ENCODE data around the gene C6orf120.

The C6orf120 gene

DNA sequence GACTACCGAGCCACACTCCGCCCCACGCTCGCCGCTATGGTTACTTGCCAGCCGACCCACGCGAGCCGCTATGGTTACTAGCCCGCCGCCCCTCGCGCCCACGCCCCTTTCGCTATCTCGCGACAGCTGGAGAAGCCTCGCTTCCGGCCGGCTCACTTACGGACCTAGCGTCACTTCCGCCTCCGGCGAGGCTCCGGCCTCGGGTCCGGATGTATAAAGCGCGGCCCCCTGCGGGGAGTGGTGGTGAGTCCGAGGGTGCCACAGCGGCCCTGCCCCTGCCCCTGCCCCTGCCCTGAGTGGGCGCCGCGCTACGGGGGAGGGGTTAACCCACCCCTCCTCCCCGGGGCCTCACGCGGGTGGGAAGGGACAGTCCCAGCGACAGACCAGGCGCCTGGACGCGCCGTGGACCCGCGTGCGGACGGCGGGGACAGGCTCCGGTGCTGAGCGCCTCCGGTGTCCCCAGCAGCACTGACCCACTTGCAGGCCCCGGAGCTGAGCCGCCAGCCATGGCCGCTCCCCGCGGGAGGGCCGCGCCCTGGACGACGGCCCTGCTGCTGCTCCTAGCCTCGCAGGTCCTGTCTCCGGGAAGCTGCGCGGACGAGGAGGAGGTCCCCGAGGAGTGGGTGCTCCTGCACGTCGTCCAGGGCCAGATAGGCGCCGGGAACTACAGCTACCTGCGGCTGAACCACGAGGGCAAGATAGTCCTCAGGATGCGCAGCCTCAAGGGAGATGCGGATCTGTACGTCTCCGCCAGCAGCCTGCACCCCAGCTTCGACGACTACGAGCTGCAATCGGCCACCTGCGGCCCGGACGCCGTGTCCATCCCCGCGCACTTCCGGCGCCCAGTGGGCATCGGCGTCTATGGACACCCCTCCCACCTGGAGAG lies at the start of gene C6orf120, which contains the start of gene WDR27:
Gene C6orf120, plus strand, starts transcription at position 173 of the 886 bp plus-strand sequence. Its CDS starts 334 bp downstream, at position 507.
Gene WDR27, minus strand, starts transcription at position 76 of the 886 bp plus-strand sequence. CDS start 13,024 bp downstream, outside the sequence.
- Histone ChIP-seq H3K4me1 (ENCODE audit: control insufficient read depth, insufficient read depth, low read length) (peaks cover 45% of the 10 kb centered on the region), H3K36me3 (ENCODE audit: control insufficient read depth, insufficient read depth, low read length, severe bottlenecking) (no peaks in the 10 kb centered on the region), H3K9me3 (ENCODE audit: control insufficient read depth, low read length) (no peaks in the 10 kb centered on the region), H3K27me3 (replicated peaks; ENCODE audit: control insufficient read depth, insufficient read depth, low read length) (no peaks in the 10 kb centered on the region), H3K4me3 (ENCODE audit: low read length) (peak within 1 kb of the TSS; percentile 91), H3K9ac (ENCODE audit: low read length) (peak within 1 kb of the TSS; percentile 96)
- DNase-seq (ENCODE audit: low read depth), result peak; percentile 99

DNA sequence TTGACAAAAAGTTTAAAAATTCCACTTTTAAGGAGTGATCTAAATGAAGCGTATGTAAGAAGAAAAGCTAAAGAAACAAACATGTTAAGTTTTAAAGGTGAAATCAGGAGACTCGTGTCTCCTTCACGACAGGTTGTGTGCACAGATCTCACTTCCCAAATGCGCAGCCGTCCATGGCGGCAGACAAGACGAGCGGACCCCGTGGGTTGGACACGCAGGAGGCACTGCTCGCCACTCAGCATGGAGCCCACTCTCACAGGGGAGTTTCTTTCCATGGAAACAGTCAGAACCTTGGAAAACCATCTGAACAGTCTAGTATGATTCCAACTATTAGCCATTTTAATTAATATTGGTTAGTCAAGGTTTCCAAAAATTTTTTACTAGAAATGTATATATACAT lies 49.0 kb upstream of the C6orf120 start:
- no peak overlapping the region for H3K4me3 ChIP-seq (ENCODE audit: low read length)
- no peaks in the 10 kb centered on the region for H3K4me1 ChIP-seq (ENCODE audit: control insufficient read depth, insufficient read depth, low read length)
- DNase-seq (ENCODE audit: low read depth), result no peak
- peaks cover 4% of the 10 kb centered on the region for H3K36me3 ChIP-seq (ENCODE audit: control insufficient read depth, insufficient read depth, low read length, severe bottlenecking)
- H3K9ac ChIP-seq (ENCODE audit: low read length), result no peak overlapping the region
- H3K27me3 ChIP-seq (replicated peaks; ENCODE audit: control insufficient read depth, insufficient read depth, low read length), result no peaks in the 10 kb centered on the region
- H3K9me3 ChIP-seq (ENCODE audit: control insufficient read depth, low read length), result no peaks in the 10 kb centered on the region

DNA sequence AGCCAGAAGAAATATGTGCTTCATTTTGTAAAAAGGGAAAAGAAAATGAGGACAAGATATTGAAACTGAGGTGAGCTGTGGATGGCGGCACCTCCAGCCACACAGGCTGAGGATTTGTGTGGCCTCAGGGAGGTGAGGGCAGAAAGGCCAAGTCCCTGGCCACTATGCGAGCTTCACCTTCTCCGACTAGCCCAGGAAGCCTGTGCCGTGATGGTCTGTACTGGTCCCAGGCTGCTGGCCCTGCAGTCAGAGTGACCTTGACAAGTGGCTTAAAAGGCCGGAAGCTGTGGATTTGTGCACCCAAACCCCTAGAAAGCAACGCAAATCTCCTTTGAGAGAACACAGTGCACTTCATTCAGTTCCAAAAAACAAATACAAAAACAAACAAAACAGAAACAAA lies 48.2 kb upstream of the C6orf120 start:
- H3K27me3 ChIP-seq (replicated peaks; ENCODE audit: control insufficient read depth, insufficient read depth, low read length), result no peaks in the 10 kb centered on the region

DNA sequence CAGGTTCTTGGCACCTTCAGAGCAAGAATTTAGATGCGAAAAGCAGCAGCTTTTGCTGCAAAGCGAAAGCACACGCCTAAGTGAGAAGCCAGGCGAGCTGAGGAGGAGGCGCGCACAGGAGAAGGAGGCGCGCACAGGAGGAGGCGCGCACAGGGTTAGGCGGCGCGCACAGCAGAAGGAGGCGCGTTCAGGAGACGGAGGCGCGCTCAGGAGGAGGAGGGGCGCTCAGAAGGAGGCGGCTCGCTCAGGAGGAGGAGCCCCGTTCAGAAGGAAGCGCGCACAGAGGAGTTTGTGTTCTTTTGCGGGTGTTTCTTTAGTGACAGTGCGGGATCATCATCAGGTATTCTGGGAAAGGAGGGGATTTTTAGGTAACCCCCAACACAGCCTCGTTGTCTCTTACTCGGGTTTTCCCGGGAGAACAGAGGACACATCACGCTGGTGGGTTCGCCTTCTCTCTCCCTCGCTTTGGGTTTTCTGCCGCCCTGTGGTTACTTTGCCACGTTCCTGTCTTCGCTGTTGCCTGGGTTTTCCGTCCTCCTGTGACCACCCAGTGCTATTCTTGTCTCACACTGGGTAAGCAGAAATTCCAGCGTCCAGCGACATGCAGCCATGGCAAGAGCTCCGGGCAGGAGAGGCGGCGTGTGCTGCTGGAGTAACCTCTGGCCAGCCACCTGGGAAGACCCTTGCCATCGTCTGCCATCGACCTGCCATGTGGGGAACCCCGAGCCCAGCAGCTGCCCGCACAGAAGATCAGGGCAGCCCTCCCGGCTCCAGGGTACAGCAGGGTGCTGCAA lies 47.1 kb upstream of the C6orf120 start:
- no peaks in the 10 kb centered on the region for H3K4me1 ChIP-seq (ENCODE audit: control insufficient read depth, insufficient read depth, low read length)
- H3K9me3 ChIP-seq (ENCODE audit: control insufficient read depth, low read length), result no peaks in the 10 kb centered on the region
- peaks cover 4% of the 10 kb centered on the region for H3K36me3 ChIP-seq (ENCODE audit: control insufficient read depth, insufficient read depth, low read length, severe bottlenecking)
- peak; percentile 82 for DNase-seq (ENCODE audit: low read depth)
- H3K9ac ChIP-seq (ENCODE audit: low read length), result peak overlapping the region; percentile 87
- peak overlapping the region; percentile 88 for H3K4me3 ChIP-seq (ENCODE audit: low read length)
- H3K27me3 ChIP-seq (replicated peaks; ENCODE audit: control insufficient read depth, insufficient read depth, low read length), result no peaks in the 10 kb centered on the region

More for the DNA sequence above, 48.2 kb upstream of the C6orf120 start:
- H3K9me3 ChIP-seq (ENCODE audit: control insufficient read depth, low read length), result no peaks in the 10 kb centered on the region
- peaks cover 4% of the 10 kb centered on the region for H3K36me3 ChIP-seq (ENCODE audit: control insufficient read depth, insufficient read depth, low read length, severe bottlenecking)
- no peak for DNase-seq (ENCODE audit: low read depth)
- peak overlapping the region; percentile 88 for H3K4me3 ChIP-seq (ENCODE audit: low read length)
- H3K4me1 ChIP-seq (ENCODE audit: control insufficient read depth, insufficient read depth, low read length), result no peaks in the 10 kb centered on the region
- H3K9ac ChIP-seq (ENCODE audit: low read length), result peak overlapping the region; percentile 87

DNA sequence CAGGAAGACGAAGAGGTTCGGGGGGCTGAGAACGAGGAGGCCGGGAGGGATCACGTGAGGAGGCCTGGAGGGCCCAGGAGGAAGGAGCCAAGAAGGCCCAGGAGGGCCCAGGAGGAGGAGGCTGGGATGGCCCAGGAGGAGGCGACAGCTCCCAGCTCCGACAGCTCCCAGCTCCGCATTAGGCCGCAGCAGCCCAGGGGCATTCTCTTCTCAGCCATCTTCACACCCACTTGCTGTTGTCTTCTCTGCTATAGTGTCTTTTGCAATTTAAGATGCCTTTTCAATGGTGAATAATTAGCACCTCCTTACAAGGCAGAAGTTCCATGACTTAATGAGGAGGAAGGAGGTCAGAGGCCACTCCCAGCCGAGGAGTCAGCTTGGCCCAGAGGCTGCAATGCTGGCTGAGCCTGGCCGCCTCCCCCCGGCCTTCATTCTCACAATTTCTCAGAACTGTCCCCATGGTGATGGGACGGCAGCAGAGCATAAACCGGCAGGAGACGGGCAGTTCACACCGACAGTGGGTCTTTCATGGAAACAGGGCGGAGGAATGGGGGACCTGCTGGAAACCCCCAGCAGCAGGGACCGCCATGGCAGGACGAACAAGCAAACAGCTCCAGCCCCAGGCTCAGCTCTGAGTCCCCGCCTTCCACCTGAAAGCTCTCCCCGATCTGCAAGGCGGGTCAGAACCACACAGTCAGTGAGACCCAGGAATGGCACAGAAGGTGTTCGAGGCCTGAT lies 45.2 kb upstream of the C6orf120 start:
- Histone ChIP-seq H3K36me3 (ENCODE audit: control insufficient read depth, insufficient read depth, low read length, severe bottlenecking) (peaks cover 4% of the 10 kb centered on the region), H3K4me1 (ENCODE audit: control insufficient read depth, insufficient read depth, low read length) (no peaks in the 10 kb centered on the region), H3K9me3 (ENCODE audit: control insufficient read depth, low read length) (no peaks in the 10 kb centered on the region), H3K4me3 (ENCODE audit: low read length) (no peak overlapping the region), H3K27me3 (replicated peaks; ENCODE audit: control insufficient read depth, insufficient read depth, low read length) (no peaks in the 10 kb centered on the region), H3K9ac (ENCODE audit: low read length) (no peak overlapping the region)
- no peak for DNase-seq (ENCODE audit: low read depth)

DNA sequence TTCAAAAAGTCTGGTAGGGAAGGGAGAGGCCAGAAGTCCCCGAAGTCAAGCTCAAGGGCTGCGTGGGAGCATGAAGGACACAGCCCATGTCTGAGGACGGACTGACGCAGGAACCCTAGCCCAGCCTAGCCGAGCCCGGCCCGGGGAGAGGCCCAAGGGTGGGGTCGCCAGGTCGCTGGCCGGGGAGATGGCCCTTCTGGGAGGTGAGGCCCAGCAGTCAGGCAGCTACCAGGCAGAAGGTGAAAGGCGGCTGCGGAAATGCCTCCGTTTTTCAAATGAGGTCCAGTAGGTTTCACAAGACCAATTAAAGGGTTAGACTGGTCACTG lies 44.7 kb upstream of the C6orf120 start:
- no peak overlapping the region for H3K9ac ChIP-seq (ENCODE audit: low read length)
- no peaks in the 10 kb centered on the region for H3K9me3 ChIP-seq (ENCODE audit: control insufficient read depth, low read length)
- DNase-seq (ENCODE audit: low read depth), result no peak
- H3K4me1 ChIP-seq (ENCODE audit: control insufficient read depth, insufficient read depth, low read length), result no peaks in the 10 kb centered on the region
- H3K36me3 ChIP-seq (ENCODE audit: control insufficient read depth, insufficient read depth, low read length, severe bottlenecking), result peaks cover 4% of the 10 kb centered on the region
- H3K4me3 ChIP-seq (ENCODE audit: low read length), result no peak overlapping the region
- no peaks in the 10 kb centered on the region for H3K27me3 ChIP-seq (replicated peaks; ENCODE audit: control insufficient read depth, insufficient read depth, low read length)

DNA sequence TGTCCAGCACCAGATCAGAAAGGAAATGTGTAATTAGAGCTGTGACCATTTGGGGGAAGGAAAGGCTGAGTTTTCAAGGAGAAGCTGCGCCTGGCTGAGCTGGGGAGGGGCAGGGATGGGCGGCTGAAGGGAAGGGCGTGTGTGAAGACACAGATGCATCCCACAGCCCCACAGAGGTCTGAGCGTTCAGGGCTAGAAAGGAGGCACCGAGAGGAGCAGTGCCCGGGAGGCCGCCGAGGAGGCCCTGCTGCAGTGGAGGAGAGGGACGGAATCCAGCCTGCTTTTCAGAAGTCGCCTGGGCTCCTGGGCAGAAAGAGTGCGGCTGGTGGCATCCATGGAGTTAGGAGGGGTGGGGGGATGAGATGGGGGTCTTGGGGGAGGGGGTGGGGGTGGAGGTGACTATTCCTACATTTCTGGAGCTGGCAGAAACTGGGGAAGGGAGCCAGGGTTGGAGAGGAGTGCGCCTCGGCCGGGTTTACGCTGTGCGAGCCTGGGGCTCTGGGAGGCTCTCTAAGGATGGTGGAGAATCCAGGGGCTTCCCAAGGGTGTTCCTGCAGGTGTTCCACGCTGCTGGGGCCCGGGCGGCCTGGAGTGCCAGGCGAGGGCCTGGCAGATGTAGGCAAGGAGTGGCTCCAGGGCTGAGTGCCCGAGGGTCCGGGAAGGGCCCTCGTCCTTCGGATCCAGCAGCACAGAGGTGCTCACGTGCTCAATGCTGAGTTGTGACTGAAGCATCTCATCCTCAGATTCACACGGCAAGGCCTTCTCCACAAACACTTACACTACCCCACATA lies 41.9 kb upstream of the C6orf120 start:
- H3K9ac ChIP-seq (ENCODE audit: low read length), result no peak overlapping the region
- H3K27me3 ChIP-seq (replicated peaks; ENCODE audit: control insufficient read depth, insufficient read depth, low read length), result no peaks in the 10 kb centered on the region
- no peaks in the 10 kb centered on the region for H3K9me3 ChIP-seq (ENCODE audit: control insufficient read depth, low read length)
- peaks cover 15% of the 10 kb centered on the region for H3K36me3 ChIP-seq (ENCODE audit: control insufficient read depth, insufficient read depth, low read length, severe bottlenecking)
- H3K4me1 ChIP-seq (ENCODE audit: control insufficient read depth, insufficient read depth, low read length), result no peaks in the 10 kb centered on the region
- no peak overlapping the region for H3K4me3 ChIP-seq (ENCODE audit: low read length)
- DNase-seq (ENCODE audit: low read depth), result no peak

DNA sequence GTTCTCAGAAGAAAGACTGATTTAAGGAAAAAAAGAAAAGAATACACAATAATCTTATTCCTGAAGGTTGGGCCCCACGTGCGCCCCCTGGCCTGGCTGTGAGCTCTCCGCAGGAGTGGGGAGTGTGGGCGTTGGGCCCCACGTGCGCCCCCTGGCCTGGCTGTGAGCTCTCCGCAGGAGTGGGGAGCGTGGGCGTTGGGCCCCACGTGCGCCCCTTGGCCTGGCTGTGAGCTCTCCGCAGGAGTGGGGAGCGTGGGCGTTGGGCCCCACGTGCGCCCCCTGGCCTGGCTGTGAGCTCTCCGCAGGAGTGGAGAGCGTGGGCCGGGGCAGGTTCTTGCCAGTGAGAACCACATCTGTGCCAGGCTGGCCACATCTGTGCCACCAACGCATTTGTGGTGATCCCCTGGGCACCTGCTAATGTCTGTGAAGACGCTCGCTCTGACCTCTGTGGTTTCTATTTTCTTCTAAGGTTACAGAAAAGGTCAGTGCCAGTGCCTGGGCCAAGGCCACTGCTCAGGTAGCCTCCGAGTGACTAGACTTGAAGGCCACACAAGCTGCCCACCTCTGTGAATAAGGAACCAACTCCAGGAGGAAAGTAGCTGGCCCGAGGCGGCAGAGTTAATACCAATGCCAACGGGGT lies 41.1 kb upstream of the C6orf120 start:
- H3K36me3 ChIP-seq (ENCODE audit: control insufficient read depth, insufficient read depth, low read length, severe bottlenecking), result peaks cover 15% of the 10 kb centered on the region
- no peak overlapping the region for H3K9ac ChIP-seq (ENCODE audit: low read length)

DNA sequence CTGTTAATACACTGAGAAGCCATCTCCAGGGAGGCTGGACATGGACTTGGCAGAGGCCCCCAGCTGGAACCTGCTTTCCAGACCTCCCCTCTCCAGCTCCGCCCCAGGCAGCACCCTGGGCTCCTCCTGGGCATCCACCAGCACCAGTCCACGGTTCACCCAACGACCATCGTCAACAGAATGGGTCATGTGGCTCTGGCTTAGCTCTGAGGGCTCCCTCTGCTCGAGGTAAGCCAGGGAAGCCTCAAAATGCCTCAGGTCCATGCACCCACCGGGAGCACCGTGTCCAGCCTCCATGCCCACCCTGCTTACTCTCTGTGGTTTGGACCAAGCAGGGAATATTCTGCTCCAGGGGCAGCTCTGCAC lies 40.6 kb upstream of the C6orf120 start:
- Histone ChIP-seq H3K9ac (ENCODE audit: low read length) (no peak overlapping the region), H3K4me3 (ENCODE audit: low read length) (no peak overlapping the region), H3K27me3 (replicated peaks; ENCODE audit: control insufficient read depth, insufficient read depth, low read length) (no peaks in the 10 kb centered on the region), H3K9me3 (ENCODE audit: control insufficient read depth, low read length) (no peaks in the 10 kb centered on the region), H3K36me3 (ENCODE audit: control insufficient read depth, insufficient read depth, low read length, severe bottlenecking) (peaks cover 15% of the 10 kb centered on the region), H3K4me1 (ENCODE audit: control insufficient read depth, insufficient read depth, low read length) (no peaks in the 10 kb centered on the region)
- DNase-seq (ENCODE audit: low read depth), result no peak

More for the DNA sequence above, 41.1 kb upstream of the C6orf120 start:
- Histone ChIP-seq H3K4me1 (ENCODE audit: control insufficient read depth, insufficient read depth, low read length) (no peaks in the 10 kb centered on the region), H3K4me3 (ENCODE audit: low read length) (no peak overlapping the region), H3K27me3 (replicated peaks; ENCODE audit: control insufficient read depth, insufficient read depth, low read length) (no peaks in the 10 kb centered on the region), H3K9me3 (ENCODE audit: control insufficient read depth, low read length) (no peaks in the 10 kb centered on the region)
- DNase-seq (ENCODE audit: low read depth), result no peak

DNA sequence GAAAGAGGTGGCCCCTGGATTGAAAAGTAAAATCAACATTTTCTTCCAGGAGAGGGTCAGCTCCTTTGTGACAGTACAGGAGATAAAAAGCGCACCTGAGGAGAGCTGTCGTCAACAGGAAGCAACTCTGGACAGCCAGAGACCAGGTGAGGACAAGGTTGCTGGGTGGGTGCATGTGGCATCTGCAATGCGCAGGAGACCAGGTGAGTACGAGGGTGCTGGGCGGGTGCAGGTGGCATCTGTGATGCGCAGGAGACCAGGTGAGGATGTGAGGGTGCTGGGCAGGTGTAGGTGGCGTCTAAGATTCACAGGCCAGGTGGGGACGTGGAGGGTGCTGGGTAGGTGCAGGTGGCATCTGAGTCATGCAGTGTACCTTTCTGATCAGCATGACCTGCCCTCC lies 38.5 kb upstream of the C6orf120 start:
- DNase-seq (ENCODE audit: low read depth), result no peak
- H3K36me3 ChIP-seq (ENCODE audit: control insufficient read depth, insufficient read depth, low read length, severe bottlenecking), result peaks cover 20% of the 10 kb centered on the region
- H3K4me1 ChIP-seq (ENCODE audit: control insufficient read depth, insufficient read depth, low read length), result no peaks in the 10 kb centered on the region
- no peaks in the 10 kb centered on the region for H3K9me3 ChIP-seq (ENCODE audit: control insufficient read depth, low read length)
- H3K27me3 ChIP-seq (replicated peaks; ENCODE audit: control insufficient read depth, insufficient read depth, low read length), result no peaks in the 10 kb centered on the region
- H3K4me3 ChIP-seq (ENCODE audit: low read length), result no peak overlapping the region
- H3K9ac ChIP-seq (ENCODE audit: low read length), result no peak overlapping the region

Data from adipocyte (in vitro differentiated cells).